Measurements from ENCODE around the gene GALNT15.

Gene GALNT15

GRCh38 chr3:16146015-16146730 lies 28.3 kb upstream of the GALNT15 start:
- peaks cover 50% of the 10 kb centered on the region for H3K9me3 Mint-ChIP-seq
- no peak for DNase-seq
- no peak overlapping the region for H3K4me3 Mint-ChIP-seq
- H3K36me3 Mint-ChIP-seq (ENCODE audit: low read depth): peaks cover 8% of the 10 kb centered on the region
- H3K27ac Mint-ChIP-seq: no peak overlapping the region
- no peaks in the 10 kb centered on the region for H3K4me1 Mint-ChIP-seq
- TF ChIP-seq, protein P1, sequence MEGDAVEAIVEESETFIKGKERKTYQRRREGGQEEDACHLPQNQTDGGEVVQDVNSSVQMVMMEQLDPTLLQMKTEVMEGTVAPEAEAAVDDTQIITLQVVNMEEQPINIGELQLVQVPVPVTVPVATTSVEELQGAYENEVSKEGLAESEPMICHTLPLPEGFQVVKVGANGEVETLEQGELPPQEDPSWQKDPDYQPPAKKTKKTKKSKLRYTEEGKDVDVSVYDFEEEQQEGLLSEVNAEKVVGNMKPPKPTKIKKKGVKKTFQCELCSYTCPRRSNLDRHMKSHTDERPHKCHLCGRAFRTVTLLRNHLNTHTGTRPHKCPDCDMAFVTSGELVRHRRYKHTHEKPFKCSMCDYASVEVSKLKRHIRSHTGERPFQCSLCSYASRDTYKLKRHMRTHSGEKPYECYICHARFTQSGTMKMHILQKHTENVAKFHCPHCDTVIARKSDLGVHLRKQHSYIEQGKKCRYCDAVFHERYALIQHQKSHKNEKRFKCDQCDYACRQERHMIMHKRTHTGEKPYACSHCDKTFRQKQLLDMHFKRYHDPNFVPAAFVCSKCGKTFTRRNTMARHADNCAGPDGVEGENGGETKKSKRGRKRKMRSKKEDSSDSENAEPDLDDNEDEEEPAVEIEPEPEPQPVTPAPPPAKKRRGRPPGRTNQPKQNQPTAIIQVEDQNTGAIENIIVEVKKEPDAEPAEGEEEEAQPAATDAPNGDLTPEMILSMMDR (IDR thresholded peaks at IDR 0.05): no peak
- H3K27me3 Mint-ChIP-seq (ENCODE audit: low read depth, poor library complexity): peaks cover 12% of the 10 kb centered on the region

DNA sequence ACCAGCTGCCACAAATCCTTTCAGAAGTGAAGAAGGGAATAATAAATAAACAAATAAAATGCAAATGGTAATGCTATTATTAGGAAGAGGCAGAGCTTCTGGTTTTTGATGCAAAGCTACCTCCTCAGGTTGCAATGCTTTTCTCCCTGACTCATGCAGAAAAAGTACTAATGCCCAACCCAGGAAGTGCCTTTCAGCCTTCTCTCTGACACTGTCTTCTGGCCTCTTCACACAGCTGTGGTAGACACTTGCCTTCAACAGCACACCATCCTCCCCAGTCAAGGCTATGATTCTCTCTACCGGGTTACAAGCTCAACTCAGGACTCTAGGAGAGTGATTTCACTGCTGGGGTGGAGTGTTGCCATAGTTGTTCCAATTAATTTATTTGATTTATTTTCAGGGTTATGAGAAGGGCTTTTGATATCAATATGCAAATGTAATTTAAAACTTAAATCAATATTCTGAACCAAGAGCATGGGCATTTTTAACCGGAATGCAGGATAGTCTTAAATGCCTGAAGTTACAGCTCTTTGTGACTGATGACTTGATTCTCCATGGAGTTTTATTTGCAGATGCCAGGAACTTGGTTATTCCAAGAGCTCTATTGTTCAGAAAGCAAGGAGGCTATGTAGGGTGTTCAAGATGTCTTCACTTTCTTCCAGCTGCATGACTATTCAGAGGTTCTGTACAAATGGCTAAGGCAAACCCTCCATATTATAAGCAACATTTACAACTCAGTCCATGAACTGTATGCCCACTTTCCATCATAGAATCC lies 27.1 kb upstream of the GALNT15 start:
- TF ChIP-seq, protein P1 (IDR thresholded peaks at IDR 0.05): no peak
- Mint-ChIP-seq H3K36me3 (ENCODE audit: low read depth) (peaks cover 8% of the 10 kb centered on the region), H3K4me1 (no peaks in the 10 kb centered on the region), H3K27me3 (ENCODE audit: low read depth, poor library complexity) (peaks cover 12% of the 10 kb centered on the region), H3K4me3 (no peak overlapping the region), H3K9me3 (peaks cover 45% of the 10 kb centered on the region), H3K27ac (no peak overlapping the region)
- DNase-seq: no peak

DNA sequence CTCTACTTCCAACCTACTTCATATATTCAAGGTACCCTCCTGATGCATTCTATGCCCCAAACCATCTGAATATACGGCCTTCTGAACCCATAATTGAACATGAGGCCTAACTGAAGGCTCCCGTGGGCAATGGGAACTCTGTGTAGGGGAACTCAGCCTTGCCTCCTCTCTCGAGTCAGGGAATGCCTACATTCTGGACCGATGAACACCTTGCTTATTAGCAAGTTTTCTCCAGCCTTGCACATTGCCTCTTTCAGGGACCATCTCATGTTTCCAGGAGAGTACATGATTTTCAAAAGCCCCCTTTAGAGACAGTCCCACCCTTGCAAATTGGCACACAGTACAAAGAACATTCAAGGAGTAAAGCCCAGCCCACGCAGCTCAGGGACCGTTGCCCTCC lies 26.3 kb upstream of the GALNT15 start:
- Mint-ChIP-seq H3K27me3 (ENCODE audit: low read depth, poor library complexity) (peaks cover 12% of the 10 kb centered on the region), H3K4me1 (no peaks in the 10 kb centered on the region), H3K36me3 (ENCODE audit: low read depth) (peaks cover 8% of the 10 kb centered on the region), H3K4me3 (no peak overlapping the region), H3K9me3 (peaks cover 44% of the 10 kb centered on the region), H3K27ac (no peak overlapping the region)
- TF ChIP-seq, protein P1 (IDR thresholded peaks at IDR 0.05): no peak
- no peak for DNase-seq

GRCh38 chr3:16148783-16149182 lies 25.7 kb upstream of the GALNT15 start:
- Mint-ChIP-seq H3K4me3 (no peak overlapping the region), H3K9me3 (peaks cover 45% of the 10 kb centered on the region), H3K27me3 (ENCODE audit: low read depth, poor library complexity) (peaks cover 14% of the 10 kb centered on the region), H3K27ac (no peak overlapping the region), H3K36me3 (ENCODE audit: low read depth) (peaks cover 5% of the 10 kb centered on the region), H3K4me1 (no peaks in the 10 kb centered on the region)
- TF ChIP-seq, protein P1 (IDR thresholded peaks at IDR 0.05): no peak
- DNase-seq: no peak

DNA sequence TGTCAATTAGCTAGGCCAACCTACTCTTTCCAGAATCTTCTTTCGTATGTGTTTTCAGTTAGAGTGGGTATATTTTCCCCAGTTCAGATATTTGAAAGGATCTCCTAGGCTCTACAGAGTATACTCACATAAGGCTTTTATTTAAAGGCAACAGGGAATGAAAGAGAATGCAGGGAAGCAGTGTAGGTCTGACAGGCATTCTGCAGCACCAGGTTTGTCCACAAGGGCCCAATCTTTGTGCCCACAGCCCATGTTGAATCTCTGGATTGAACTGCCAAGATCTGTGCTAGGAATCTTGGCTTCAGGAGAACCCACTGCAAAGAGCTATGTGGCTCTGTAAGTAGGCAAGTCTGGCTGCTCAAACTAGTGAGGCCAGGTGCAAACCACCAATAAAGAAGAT lies 24.2 kb upstream of the GALNT15 start:
- H3K36me3 Mint-ChIP-seq (ENCODE audit: low read depth): no peaks in the 10 kb centered on the region
- H3K27me3 Mint-ChIP-seq (ENCODE audit: low read depth, poor library complexity): peaks cover 13% of the 10 kb centered on the region
- H3K27ac Mint-ChIP-seq: no peak overlapping the region
- no peaks in the 10 kb centered on the region for H3K4me1 Mint-ChIP-seq
- H3K4me3 Mint-ChIP-seq: no peak overlapping the region
- peaks cover 42% of the 10 kb centered on the region for H3K9me3 Mint-ChIP-seq
- TF ChIP-seq, protein P1 (IDR thresholded peaks at IDR 0.05): no peak
- no peak for DNase-seq
